GM12891 (cell line): ENCODE results near the gene TNFSF10.

Experiments
- PAX5 ChIP-seq: IDR thresholded peaks from 2 replicates; pipeline ENCODE4 v1.6.1; 2011; ENCODE audit warnings: low read length, moderate library complexity, mild to moderate bottlenecking; ENCODE audit not compliant: insufficient read depth, severe bottlenecking
- POLR2A ChIP-seq: IDR thresholded peaks from 2 replicates; pipeline ENCODE4 v1.6.1; 2011; ENCODE audit warnings: low read depth, low read length, control low read depth
- POLR2AphosphoS5 ChIP-seq: IDR thresholded peaks from 2 replicates; pipeline ENCODE4 v1.6.1; 2011; ENCODE audit warnings: low read depth, low read length, control low read depth
- TAF1 ChIP-seq: IDR thresholded peaks from 2 replicates; pipeline ENCODE4 v1.6.1; 2011; ENCODE audit warnings: low read depth, low read length, control low read depth

- no peak for TF ChIP-seq POLR2A
- TF ChIP-seq TAF1 = no peak
- TF ChIP-seq POLR2AphosphoS5 = no peak
- no peak for TF ChIP-seq PAX5
Measured at GRCh38 chr3:172525116-172525613, 1.9 kb upstream of the TNFSF10 start.
